ENCODE results near the gene CCL26.

CCL26 gene

GRCh38 chr7:75814407-75814947, 42.5 kb upstream of the CCL26 start:
- CTCF ChIA-PET: no interaction called here
- no peak overlapping the region for H3K4me3 ChIP-seq (ENCODE audit: low read depth, low read length)
- POLR2A ChIA-PET: no interaction called here
- no peak for DNase-seq (ENCODE audit: low read depth, low spot score)
- TF ChIP-seq CTCF (IDR thresholded peaks at IDR 0.05; ENCODE audit: insufficient read depth, low read length, missing control alignments): no peak

- ChIA-PET POLR2A (no interaction called here), CTCF (no interaction called here)
- TF ChIP-seq CTCF (IDR thresholded peaks at IDR 0.05; ENCODE audit: insufficient read depth, low read length, missing control alignments): no peak
- no peak within 1 kb of the TSS for H3K4me3 ChIP-seq (ENCODE audit: low read depth, low read length)
- no peak for DNase-seq (ENCODE audit: low read depth, low spot score)
These were observed 41.8 kb upstream of the CCL26 start, which contains the start of gene CCL24 for GRCh38 chr7:75813781-75814236. Gene CCL24 (minus strand): TSS chr7:75813806. CDS start chr7:75813715, 91 bp downstream.

GRCh38 chr7:75813084-75813483, 41.1 kb upstream of the CCL26 start:
- no peak for DNase-seq (ENCODE audit: low read depth, low spot score)
- CTCF ChIA-PET: no interaction called here
- POLR2A ChIA-PET: no interaction called here
- TF ChIP-seq CTCF (IDR thresholded peaks at IDR 0.05; ENCODE audit: insufficient read depth, low read length, missing control alignments): no peak
- H3K4me3 ChIP-seq (ENCODE audit: low read depth, low read length): no peak overlapping the region

- no peak for DNase-seq (ENCODE audit: low read depth, low spot score)
- CTCF ChIA-PET: no interaction called here
- POLR2A ChIA-PET: no interaction called here
These were observed 40.1 kb upstream of the CCL26 start for GRCh38 chr7:75811894-75812678.

GRCh38 chr7:75809396-75809795, 37.4 kb upstream of the CCL26 start:
- H3K4me3 ChIP-seq (ENCODE audit: low read depth, low read length): no peak overlapping the region
- no peak for TF ChIP-seq CTCF (IDR thresholded peaks at IDR 0.05; ENCODE audit: insufficient read depth, low read length, missing control alignments)
- ChIA-PET CTCF (interaction anchor here (1.0 kb wide), 1 partner anchor 10 kb away, joined by 3 read pairs; no protein-coding TSS in a partner anchor), POLR2A (no interaction called here)
- DNase-seq (ENCODE audit: low read depth, low spot score): no peak

More at GRCh38 chr7:75811894-75812678, 40.1 kb upstream of the CCL26 start:
- no peak overlapping the region for H3K4me3 ChIP-seq (ENCODE audit: low read depth, low read length)
- TF ChIP-seq CTCF (IDR thresholded peaks at IDR 0.05; ENCODE audit: insufficient read depth, low read length, missing control alignments): no peak

- H3K4me3 ChIP-seq (ENCODE audit: low read depth, low read length): no peak overlapping the region
- POLR2A ChIA-PET: no interaction called here
- TF ChIP-seq CTCF (IDR thresholded peaks at IDR 0.05; ENCODE audit: insufficient read depth, low read length, missing control alignments): no peak
- CTCF ChIA-PET: no interaction called here
- DNase-seq (ENCODE audit: low read depth, low spot score): no peak
These were observed 36.1 kb upstream of the CCL26 start for GRCh38 chr7:75808106-75808505.

Measured in AG04449 (cell line).